HK-2 (cell line): ENCODE measurements around the gene RABGAP1L.
"Not testable (repeated sequence)": the region's sequence is repeated elsewhere in the genome, so short reads cannot be mapped to it uniquely, and the experiment has no call there.

Source experiments
- DNase-seq: peaks from one replicate; pipeline ENCODE4 v3.0.0-alpha.2; 2018; ENCODE audit not compliant: unreplicated experiment

The RABGAP1L gene

DNA sequence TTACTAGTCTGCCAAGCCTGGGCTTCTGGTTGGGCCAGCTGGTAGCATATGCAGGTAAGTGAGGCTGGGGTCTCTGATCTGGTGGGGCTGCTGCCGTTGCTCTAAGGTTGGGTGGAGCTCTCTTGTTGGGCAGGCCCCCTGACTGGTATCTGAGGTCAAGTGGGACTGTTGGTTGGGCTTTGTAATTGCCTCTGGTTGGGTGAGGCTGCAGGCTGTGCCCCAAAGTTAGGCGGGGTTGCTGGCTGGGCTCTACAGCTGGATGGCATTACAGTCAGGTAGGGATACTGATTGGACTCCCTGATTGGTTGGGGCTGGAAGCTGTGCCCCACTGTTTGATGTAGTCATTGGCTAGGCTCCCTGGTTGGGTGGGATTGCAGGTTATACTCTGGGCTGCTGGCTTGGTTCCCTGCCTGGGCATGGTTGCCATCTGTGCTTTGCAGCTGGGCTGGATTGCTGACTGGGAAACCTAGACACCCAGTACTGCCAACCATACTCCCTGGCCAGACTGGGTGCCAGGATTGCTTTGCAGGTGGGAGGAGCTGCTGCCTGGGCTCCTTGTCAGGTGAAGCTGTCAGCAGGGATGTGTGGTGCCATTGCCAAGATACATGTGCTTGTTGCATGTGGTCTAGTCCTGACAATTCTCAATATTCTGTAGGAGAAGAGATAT, 130.5 kb downstream of the RABGAP1L start:
- DNase-seq: no peak

DNA sequence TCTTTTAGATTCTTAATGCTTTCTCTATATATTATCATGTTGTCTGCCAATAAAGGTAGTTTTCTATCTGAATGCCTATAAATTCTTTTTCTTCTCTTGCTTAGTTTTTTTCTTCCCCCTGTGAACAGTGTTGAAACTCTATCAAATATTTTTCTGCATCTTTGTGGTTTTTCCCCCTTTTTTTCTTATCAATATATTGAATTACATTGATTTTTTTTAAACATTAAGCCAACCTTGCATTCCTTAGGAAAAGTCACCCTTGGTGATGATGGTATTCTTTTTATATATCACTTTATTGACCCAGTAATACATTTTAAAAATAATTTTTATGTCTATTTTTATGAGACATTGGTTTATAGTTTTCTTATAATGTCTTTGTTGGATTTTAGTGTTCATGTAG, 131.7 kb downstream of the RABGAP1L start:
- DNase-seq: no peak

DNA sequence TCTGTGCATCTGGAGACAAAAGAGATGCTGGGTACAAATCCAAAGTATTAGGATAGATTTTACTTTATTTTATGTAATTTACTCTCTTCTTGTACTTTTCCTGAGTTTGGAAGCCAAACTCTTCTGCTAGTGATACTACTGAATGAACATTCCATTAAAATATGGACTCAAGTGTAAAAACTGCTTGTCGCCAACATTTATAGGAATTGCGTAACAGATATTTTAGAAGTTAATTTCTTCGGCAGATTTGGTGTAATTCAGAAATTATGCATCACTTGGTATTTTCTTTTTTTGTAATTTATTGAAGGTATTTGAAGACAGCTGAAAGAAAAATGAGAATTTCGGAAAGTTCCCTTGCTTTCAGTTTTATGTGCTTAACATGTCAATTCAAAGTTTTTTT, 137.0 kb downstream of the RABGAP1L start:
- DNase-seq: no peak

DNA sequence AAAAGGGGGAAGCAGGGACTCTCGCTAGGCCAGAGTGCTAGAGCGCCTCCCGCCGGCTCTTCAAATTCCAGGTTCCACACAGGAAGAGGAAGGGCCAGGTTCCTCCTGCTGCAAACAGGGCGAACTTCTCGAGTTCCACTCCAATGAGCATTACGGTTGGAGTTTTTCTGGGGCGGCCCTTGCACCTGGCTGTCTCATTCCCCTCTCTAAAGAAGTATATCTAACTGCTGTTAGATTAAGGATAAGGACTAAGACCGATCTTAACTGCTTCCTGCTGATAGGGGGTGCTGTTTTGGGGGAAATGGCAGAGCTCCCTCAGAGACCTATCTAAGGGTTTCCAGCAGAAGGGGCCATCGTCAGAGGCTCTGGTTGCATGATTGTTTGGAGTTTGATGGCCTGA, 138.0 kb downstream of the RABGAP1L start:
- no peak for DNase-seq

DNA sequence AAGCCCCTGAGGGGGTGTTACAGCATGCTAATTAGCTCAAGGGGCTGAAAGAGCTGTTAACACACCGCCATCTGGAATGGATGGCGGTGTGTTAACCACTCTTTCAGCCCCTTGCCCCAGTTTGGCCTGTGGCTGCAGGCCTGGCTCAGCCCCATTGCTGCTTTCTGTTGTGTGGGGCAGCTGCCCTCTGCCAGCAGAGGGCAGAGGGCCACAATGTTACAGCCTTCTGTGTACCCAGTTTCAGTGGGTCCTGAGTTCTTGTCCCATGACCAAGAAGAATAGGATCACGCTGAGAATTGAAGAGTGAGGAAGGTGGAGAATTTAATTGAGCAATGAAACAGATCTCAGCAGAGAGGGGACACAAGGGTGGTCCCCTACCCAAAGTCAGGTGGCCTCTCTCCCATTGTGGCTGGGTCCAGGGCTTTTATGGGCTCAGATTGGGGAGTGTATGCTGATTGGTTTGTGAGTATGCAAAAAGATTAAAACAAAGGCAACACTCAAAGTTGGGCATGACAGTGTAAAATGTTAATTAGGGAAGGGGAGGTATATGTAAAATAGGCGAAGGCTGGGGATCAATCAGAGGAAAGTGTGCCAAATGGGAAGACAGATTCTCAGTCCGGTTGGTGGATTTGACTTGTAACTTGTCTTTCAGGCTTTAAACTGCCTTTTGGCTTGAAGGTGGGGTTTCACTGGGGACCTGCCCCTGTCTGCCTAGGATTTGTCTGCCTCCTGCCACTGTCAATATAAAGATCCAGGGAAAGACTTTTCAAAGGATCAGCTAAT, 142.2 kb downstream of the RABGAP1L start:
- no peak for DNase-seq

DNA sequence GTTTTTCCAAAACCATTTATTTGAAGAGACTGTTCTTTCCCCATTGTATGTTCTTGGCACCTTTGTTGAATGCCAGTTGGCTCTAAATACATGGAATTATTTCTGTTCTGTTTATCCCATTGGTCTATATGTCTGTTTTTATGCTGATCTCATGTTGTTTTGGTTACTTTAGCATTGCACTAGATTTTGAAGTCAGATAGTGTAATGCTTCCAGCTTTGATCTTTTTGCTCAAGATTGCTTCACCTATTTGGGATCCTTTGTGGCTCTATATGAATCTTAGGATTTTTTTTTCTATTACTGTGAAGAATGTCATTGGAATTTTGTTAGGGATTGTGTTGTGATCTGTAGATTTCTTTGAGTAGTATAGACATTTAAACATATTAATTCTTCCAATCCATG, 149.3 kb downstream of the RABGAP1L start:
- no peak for DNase-seq

DNA sequence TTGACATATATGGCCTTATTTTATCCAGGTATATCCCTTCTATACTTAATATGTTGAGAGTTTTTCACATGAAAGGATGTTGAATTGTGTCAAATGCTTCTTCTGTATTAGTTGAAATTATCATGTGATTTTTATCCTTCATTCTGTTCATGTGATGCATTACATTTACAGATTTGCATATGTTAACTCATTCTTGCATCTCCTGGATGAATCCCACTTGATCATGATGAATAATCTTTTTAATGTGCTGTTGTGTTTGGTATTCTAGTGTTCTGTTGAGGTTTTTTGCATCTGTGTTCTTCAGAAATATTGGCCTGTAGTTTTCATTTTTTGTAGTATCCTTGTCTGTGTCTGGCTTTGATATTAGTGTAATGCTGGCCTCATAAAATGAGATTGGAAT, 150.2 kb downstream of the RABGAP1L start:
- no peak for DNase-seq

DNA sequence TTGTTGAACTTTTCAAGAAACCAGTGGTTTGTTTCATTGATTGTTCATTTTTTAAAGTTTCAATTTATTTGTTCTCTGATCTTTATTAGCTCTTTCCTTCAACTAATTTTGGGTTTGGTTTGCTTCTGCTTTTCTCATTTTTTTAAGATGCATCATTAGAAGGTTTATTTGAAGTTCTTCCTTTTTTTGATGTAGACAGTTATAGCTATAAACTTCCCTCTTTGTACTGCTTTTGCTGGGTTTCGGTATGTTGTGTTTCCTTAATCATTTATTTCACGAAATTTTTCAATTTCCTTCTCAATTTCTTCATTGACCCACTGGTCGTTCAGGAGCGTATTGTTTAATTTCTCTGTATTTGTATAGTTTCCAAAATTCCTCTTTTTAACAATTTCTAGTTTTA, 155.1 kb downstream of the RABGAP1L start:
- DNase-seq: no peak

DNA sequence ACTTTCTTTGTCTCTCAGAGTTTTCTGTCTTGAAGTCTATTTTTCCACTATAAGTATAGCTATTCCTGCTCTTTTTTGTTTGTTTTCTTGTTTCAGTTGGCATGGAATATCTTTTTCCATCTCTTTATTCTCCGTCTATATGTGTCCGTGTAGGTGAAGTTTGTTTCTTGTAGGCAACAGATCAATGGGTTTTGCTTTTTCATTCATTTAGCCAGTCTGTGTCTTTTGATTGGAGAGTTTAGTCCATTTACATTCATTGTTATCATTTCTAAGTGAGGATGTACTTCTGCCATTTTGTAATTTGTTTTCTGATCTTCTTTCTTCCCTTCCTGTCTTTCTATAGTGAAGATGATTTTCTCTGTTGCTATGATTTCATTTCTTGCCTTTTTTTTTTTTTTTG, 155.9 kb downstream of the RABGAP1L start:
- no peak for DNase-seq

DNA sequence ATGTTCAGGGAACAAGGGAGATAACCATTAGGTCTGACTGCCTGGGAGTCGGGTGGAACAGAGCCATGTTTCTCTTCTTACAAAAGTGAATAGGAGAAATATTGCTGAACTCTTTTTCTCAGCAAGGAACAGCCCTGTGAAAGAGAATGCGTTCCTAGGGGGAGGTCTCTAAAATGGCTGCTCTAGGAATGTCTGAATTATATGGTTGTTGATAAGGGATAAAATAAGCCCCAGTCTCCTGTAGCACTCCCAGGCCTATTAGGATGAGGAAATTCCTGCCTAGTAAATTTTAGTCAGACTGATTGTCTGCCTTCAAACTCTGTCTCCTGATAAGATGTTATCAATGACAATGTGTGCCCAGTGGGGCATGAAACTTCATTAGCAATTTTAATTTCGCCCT, 161.6 kb downstream of the RABGAP1L start:
- not testable (repeated sequence) for DNase-seq

DNA sequence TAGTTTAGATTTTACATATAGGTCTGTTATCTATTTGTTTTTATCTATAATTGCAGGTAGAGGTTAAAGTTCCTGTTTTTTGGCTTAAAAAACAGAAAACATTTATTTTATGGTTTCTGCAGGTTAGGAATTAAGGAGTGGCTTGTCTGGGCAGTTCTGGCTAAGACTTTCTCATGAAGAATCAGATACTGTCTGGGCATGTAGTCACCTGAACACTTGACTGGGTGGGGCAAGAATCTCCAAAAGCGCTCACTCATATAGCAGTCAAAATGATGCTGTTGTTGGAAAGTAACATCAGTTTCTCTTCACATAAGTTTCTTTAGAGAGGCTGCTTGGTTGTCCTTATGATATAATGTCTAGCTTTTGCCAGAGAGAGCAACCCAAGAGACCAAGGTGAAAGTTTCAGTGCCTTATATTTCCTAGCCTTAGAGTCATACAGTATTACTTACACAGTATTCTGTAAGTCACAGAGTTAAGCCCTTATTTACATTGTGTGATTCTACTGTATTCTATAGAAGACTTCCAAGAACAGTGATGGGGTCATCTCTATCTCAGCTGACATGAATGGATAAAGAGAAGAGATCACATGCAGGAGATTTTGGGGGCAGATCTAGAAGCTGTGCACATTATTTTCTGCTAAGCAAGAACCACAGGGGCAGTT, 163.0 kb downstream of the RABGAP1L start:
- DNase-seq: no peak

DNA sequence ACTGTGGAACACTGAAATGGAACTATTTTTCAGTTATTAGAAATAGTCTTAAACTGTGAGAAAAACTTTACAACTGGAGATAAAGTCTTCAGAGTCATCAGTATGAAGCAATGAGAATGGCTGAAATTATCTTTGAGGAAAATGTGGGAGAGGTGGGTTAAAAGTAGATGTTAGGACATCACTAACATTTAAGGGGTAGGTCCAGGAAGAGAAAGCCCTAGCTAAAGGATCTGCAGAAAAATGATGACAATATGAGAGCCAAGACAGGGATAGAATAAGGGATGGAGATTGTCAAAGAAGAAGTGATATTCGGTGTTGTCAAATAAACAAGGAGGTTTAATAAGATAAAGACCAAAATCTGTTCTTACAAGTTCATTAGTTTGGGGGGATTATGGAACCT, 165.2 kb downstream of the RABGAP1L start:
- no peak for DNase-seq

DNA sequence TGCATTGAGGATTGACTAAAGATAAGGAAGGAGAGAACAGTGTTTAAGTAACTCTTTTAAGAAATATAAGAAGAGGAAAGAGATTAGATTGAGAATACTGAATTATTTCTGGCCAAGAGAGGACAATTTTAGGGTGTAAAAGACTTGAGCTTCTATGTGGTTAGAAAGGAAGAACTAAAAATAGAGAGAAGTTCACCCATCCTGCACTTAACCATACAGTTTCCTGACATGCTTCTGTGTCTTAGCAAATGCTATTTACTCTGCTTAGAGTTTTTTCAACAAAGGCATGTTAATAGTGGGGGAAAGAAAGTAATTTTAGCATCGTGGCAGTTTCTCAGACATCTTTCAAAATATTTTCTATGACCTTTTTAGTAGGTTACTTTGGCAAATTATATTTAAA, 165.6 kb downstream of the RABGAP1L start:
- no peak for DNase-seq

DNA sequence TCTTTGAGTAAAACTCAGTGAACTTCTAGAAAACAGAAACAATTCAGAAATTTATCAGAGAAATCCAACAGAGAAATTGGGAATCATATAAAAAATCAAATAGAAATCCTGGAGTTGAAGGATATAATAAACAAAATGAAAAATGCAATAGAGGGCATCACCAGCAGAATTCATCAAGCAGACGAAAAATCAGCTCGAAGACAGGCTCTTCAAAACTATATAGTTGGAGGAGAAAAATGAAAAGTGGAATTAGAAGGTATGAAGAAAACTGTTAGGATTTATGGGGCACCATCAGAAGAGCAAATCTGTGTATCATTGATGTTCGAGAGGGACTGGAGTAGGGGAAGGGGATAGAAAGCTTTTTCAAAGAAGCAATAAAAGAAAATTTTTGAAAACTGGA, 167.0 kb downstream of the RABGAP1L start:
- no peak for DNase-seq

DNA sequence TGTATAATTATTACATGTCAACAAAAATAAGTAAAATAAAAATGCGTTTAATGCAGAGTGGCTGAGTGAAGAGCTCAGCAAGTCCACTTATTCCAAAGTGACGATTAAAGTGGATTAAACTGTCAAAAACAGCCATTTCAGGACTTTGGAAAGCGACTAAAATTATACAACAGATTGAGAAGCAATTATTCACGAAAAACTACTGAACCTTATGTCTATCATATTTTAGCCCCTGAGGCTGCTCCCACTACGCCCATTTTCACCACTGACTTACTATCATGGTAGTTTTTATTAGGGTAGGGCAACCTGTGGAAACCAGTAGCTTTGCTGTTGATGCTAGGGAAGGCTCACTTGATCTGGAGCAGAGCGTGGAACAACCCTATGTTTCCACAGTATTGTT, 174.1 kb downstream of the RABGAP1L start:
- DNase-seq: no peak

DNA sequence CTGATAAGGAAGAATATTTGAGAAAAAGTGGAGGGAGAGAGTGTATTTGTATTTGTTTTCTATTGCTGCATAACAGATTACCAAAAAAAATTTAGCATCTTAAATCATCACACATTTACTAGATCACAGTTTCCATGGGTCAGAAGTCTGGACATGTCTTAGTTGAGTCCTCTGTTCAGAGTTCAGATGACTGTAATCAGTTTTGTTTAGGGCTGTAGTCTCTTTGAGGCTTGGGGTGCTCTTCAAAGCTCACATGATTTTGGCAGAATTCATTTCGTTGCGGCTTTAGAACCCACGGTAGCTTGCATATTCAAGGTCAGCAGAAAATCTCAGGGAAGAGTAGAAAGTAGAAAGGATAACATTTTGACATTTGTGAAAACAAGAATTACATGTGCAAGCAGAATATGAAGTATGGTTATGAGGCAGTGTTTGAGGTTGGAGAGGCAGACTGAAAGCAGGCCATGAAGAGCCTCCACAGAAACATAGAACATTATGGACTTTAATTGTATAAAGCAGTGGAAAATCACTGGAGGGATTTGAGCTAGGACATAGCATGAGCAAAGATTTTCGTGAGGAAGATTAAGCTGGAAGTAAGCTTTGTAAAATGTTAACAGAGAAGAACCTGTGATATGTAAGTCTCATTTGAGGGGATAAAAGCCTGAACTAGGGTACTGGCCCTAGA, 177.8 kb downstream of the RABGAP1L start:
- DNase-seq: no peak

DNA sequence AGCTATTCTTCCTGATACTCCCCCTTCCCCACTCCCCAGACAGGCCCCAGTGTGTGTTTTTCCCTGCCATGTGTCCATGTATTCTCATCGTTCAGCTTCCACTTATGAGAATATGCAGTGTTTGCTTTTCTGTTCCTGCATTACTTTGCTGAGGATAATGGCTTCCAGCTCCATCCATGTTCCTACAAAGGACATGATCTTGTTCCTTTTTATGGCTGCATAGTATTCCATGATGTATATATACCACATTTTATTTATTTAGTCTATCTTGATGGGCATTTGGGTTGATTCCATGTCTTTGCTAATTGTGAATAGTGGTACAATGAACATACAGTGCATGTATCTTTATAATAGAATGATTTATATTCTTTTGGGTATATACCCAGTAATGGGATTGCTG, 181.1 kb downstream of the RABGAP1L start:
- not testable (repeated sequence) for DNase-seq

DNA sequence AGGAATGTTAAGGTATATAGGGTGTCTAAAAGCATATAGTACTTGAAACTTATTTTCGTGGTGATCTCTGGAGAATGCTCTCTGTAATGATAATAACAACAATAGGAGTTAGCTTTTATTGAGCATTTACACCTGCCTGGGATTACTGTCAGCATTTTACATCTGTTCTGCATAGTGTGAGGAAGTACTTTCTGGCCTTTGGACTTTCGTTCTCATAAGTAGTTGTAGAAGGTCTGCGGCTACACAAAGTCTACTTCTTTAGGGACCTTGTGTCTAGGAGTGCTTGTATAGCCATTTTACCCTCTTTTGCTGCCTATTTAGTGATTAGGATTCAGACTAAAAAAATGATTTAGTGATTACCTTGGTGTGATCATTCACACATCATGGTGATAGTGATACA, 184.8 kb downstream of the RABGAP1L start:
- DNase-seq: no peak

DNA sequence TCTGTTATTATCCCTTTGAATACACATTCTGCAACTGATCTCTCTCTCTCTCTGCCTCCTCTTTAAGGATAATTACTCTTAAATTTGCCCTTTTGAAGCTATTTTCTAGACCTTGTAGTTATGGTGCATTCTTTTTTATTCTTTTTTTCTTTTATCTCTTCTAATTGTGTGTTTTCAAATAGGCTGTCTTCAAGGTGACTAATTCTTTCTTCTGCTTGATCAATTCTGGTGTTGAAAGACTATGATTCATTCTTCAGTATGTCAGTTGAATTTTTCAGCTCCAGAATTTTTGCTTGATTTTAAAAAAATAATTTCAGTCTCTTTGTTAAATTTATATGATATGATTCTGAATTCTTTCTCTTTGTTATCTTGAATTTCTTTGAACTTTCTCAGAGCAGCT, 192.8 kb downstream of the RABGAP1L start:
- no peak for DNase-seq

DNA sequence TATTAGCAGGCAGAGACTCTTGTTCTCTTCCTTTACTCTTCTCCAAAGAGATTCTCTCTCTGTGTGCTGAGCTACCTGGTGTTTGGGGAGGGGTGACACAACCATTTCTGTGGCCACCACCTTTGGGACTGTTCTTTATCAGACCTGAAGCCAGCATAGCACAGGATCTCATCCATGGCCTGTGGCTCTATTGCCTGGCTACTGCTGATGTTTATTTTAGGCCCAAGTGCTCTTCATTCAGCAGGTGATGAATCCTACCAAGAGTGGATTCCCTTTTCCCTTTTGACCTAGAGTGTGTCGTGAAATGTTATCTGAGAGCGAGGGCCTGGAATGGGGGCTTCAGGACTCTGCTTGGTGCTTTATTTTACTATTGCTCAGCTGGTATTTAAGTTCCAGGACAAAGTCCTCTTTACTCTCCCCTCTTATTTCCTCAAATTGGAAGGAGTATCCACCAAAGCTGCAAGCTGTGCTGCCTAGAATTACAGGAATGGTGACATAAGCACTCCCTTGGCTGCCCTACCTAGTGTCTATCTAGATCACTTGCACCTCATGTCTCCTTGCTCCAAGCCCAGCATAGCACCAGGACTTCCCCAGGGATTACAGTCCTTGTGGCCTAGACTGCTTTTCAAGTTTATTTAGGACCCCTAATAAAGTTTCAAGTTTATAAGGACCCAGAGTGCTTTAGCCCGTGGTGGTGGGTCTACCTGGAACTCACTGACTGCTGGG, 193.7 kb downstream of the RABGAP1L start:
- no peak for DNase-seq

DNA sequence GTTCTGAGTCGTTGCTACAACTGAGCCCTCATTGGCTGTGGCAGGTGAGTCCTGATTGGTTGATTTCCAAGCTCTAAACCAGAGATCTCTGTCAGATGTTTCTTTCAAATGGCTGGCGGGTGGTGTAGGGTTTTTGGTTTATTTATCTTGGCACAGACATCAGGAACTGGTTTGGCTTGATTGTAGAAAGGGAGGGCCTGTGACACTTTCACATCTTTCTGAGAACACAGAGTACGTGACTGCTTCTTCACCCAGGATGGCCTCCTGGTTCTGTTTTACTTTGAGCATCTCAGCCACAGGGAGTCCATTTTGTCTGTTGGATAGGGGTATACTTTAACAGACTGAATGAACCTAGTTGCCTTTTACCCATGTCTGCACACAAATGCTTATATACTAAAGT, 199.0 kb downstream of the RABGAP1L start:
- no peak for DNase-seq
